Mucosa of rectum (tissue), 2 donors: ENCODE data around the gene NFIX.
"Not testable (repeated sequence)": the region's sequence is repeated elsewhere in the genome, so short reads cannot be mapped to it uniquely, and the experiment has no call there.

Source experiments
- H3K27ac ChIP-seq, 2 donors: one replicate each; pipeline ENCODE4 v1.7.0; 2013; ENCODE audit warnings: inconsistent platforms in 2 of 2, low read depth in 2 of 2, low read length in 2 of 2
- H3K27me3 ChIP-seq, 2 donors: one replicate each; pipeline ENCODE4 v1.7.0; 2013; ENCODE audit warnings: low read length in 2 of 2; ENCODE audit not compliant: control insufficient read depth in 2 of 2, insufficient read depth in 2 of 2
- H3K36me3 ChIP-seq, 2 donors: one replicate each; pipeline ENCODE4 v1.7.0; 2013; ENCODE audit warnings: low read length in 2 of 2; ENCODE audit not compliant: control insufficient read depth in 2 of 2, insufficient read depth in 2 of 2
- H3K4me1 ChIP-seq, 2 donors: one replicate each; pipeline ENCODE4 v1.7.0; 2013; ENCODE audit warnings: low read length in 2 of 2, mild to moderate bottlenecking in 1 of 2; ENCODE audit not compliant: control insufficient read depth in 2 of 2, insufficient read depth in 2 of 2
- H3K4me3 ChIP-seq, 2 donors: one replicate each; pipeline ENCODE4 v1.7.0; 2013; ENCODE audit warnings: low read length in 2 of 2
- H3K9ac ChIP-seq, 2 donors: one replicate each; pipeline ENCODE4 v1.7.0; 2013; ENCODE audit warnings: low read length in 2 of 2, low read depth in 1 of 2, mild to moderate bottlenecking in 1 of 2
- H3K9me3 ChIP-seq, 2 donors: one replicate each; pipeline ENCODE4 v1.7.0; 2013; ENCODE audit warnings: low read length in 2 of 2; ENCODE audit not compliant: control insufficient read depth in 2 of 2
- donor health status: healthy.
- donor health status: Normal muscosa, but diverticular disease.

The NFIX gene

GRCh38 chr19:12965017-12965811, 30.1 kb upstream of the NFIX start:
- Histone ChIP-seq H3K9ac (peak overlapping the region; percentile 58 to 68), H3K27ac (peak overlapping the region; percentile 4 to 58), H3K36me3 (no peaks in the 10 kb centered on the region), H3K9me3 (no peaks in the 10 kb centered on the region), H3K27me3 (no peaks in the 10 kb centered on the region), H3K4me3 (peak overlapping the region; percentile 60 to 84), H3K4me1 (peaks cover 3 to 7% of the 10 kb centered on the region in 2 donors)

DNA sequence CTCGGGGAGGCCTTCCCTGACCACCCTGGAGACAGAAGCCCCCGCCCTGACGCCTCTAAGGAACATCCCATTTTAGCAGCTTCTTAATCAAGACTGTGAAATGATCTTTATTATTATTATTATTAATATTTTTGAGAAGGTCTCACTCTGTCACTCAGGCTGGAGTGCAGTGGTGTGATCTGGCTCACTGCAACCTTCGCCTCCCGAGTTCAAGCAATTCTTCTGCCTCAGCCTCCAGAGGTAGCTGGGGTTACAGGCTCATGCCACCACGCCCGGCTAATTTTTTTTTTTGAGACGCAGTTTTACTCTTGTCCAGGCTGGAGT, 29.5 kb upstream of the NFIX start:
- Histone ChIP-seq H3K4me3 (peak overlapping the region in 1 of 2 donors; percentile 84), H3K9ac (peak overlapping the region in 1 of 2 donors; percentile 58), H3K9me3 (no peaks in the 10 kb centered on the region), H3K4me1 (peaks cover 3 to 7% of the 10 kb centered on the region in 2 donors), H3K27me3 (no peaks in the 10 kb centered on the region), H3K27ac (peak overlapping the region in 1 of 2 donors; percentile 58), H3K36me3 (no peaks in the 10 kb centered on the region)

DNA sequence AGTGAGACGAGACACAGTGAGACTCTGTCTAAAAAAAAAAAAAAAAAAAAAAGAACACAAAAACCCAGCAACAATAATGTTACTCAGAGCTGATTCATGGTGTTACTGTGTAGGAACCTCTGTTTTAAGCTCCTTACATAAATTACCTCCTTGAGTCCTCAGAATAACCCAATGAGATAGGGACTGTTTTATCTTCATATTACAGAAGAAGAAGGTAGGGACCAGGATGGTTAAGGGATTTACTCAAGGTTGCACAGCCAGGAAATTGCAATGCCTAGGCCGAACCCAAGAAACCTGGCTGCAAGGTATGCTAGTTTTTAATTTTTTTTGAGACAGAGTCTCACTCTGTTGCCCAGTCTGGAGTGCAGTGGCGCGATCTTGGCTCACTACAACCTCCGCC, 27.4 kb upstream of the NFIX start:
- Histone ChIP-seq H3K9ac (no peak overlapping the region), H3K27me3 (no peaks in the 10 kb centered on the region), H3K9me3 (no peaks in the 10 kb centered on the region), H3K4me1 (peaks cover 3 to 7% of the 10 kb centered on the region in 2 donors), H3K4me3 (no peak overlapping the region), H3K27ac (no peak overlapping the region), H3K36me3 (no peaks in the 10 kb centered on the region)

DNA sequence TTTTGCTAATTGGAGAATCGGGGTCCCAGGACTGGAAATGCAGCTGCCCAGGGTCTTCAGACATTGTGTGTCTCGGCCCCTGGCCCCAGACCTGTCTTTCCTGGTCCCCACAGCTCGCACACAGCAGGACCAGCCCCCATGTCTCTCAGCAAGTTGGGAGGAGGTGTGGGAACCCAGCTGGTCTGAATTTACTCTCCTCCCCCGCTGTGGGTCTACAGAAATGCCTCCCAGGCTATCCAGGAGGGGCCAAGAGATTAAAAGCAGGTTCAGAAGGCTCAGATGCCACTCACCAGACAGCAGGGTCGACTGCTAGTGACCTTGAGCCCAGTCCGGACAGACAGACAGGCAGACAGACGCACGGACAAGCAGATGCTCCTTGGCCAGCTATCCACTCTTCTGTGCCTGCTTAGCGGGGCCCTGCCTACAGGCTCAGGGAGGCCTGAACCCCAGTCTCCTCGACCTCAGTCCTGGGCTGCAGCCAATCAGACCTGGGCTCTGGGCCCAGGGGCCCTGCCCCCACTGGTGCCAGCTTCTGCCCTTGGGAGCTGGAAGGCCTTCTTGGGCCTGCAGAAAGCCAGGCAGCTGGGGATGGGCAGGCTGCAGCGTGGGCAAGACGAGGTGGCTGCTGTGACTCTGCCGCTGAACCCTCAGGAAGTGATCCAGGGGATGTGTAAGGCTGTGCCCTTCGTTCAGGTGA, 25.8 kb upstream of the NFIX start, which contains the start of gene DAND5:
TSS of gene DAND5 (plus strand) at position 285 of the 697 bp plus-strand sequence. CDS start at position 370, 85 bp downstream.
- Histone ChIP-seq H3K4me1 (peaks cover 3 to 7% of the 10 kb centered on the region in 2 donors), H3K4me3 (no peak within 1 kb of the TSS), H3K9me3 (no peaks in the 10 kb centered on the region), H3K36me3 (no peaks in the 10 kb centered on the region), H3K27me3 (no peaks in the 10 kb centered on the region), H3K9ac (no peak within 1 kb of the TSS), H3K27ac (no peak within 1 kb of the TSS)

DNA sequence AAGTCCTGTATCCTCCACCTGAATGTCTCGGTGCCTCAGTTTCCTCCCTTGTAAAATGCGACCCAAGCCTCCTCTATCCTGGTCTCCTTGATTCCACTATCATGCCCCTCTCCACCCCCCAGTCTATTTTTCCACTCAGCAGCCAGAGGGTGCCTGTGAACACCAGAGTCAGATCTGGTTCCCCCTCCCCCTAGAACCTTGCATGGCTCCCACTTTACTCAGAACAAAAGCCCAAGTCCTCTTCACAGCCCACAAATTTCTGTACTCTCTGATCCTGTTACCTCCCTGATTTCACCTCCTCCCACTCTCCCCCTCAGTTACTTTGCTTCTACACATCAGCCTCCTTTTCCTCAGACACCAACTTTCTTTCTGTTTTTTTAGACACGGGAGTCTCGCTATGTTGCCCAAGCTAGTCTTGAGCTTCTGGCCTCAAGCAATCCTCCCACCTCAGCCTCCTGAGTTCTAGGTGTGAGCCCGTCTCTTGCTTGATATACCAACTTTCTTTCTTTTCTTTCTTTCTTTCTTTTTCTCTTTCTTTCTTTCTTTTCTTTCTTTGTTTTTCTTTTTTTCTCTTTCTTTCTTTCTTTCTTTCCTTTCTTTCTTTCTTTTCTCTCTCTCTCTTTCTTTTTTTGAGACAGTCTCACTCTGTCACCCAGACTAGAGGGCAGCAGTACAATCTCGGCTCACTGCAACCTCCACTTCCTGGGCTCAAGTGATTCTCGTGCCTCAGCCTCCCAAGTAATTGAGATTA, 25.0 kb upstream of the NFIX start:
- Histone ChIP-seq H3K4me1 (peaks cover under 1 to 4% of the 10 kb centered on the region in 2 donors), H3K9me3 (no peaks in the 10 kb centered on the region), H3K27ac (no peak overlapping the region), H3K27me3 (no peaks in the 10 kb centered on the region), H3K9ac (no peak overlapping the region), H3K4me3 (no peak overlapping the region), H3K36me3 (no peaks in the 10 kb centered on the region)

DNA sequence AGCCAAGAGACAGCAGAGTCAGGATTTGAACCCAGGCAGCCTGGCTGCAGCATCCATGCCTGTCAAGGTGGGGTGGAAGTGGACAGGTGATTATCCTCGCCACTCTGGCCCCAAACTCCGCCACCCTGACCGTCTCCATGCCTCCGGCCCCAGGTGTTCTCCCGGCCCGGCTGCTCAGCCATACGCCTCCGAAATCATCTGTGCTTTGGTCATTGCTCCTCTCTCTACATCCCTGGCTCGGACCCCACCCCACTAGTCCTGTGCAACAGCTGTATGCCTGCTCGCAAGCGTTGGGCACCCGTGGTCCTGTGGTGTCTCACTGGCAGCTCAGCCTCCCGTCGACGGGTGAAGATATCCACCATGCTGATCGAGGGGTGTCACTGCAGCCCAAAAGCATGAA, 22.0 kb upstream of the NFIX start:
- Histone ChIP-seq H3K36me3 (no peaks in the 10 kb centered on the region), H3K27ac (no peak overlapping the region), H3K9ac (no peak overlapping the region), H3K9me3 (no peaks in the 10 kb centered on the region), H3K4me1 (no peaks in the 10 kb centered on the region), H3K4me3 (no peak overlapping the region), H3K27me3 (no peaks in the 10 kb centered on the region)

DNA sequence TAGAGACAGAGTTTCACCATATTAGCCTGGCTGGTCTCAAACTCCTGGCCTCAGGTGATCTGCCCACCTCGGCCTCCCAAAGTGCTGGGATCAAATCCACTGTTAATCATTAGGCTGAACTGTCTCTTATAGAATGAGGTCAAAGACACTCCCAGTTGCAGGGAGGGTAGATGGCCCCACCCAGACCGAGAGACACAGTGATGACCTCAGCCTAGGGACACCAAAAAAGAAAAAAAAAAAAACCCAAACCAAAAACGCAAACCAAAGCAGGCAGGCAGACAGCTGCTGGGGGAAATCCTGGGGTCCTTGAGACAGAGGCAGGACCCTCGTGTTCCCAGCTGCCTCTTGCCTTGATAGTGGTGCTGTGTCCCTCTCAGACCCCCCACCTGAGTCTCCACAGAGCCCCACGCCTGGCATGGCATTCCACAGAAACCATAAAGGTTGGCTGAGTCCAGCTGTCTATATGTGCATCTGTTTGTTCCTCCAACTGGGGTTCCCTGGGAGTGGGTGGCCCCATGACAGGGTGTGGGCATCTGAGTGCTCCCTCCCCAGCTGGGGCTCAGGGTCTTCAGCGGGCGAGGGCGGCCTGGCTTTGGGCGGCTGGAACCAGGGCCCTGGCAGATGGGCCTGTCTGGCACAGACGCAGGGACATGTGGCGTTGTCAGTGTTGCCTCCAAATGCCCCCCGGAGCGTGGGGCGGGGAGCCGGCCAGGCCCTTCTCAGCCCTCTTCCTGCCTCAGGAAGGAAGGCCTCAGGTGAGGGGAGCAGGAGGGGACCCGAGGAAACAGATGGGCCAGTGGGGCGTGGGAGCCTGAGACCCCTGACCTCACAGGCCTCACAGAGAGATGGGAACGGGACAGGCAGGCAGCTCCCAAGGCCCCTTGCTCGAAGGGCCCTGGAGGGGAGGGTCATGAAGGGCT, 20.7 kb upstream of the NFIX start:
- no peaks in the 10 kb centered on the region for H3K27me3 ChIP-seq
- H3K9me3 ChIP-seq, result no peaks in the 10 kb centered on the region
- no peaks in the 10 kb centered on the region for H3K4me1 ChIP-seq
- H3K9ac ChIP-seq, result no peak overlapping the region
- no peak overlapping the region for H3K27ac ChIP-seq
- no peaks in the 10 kb centered on the region for H3K36me3 ChIP-seq
- H3K4me3 ChIP-seq, result no peak overlapping the region

- no peak overlapping the region for H3K27ac ChIP-seq
- H3K36me3 ChIP-seq, result no peaks in the 10 kb centered on the region
- no peak overlapping the region for H3K9ac ChIP-seq
- no peak overlapping the region for H3K4me3 ChIP-seq
- no peaks in the 10 kb centered on the region for H3K27me3 ChIP-seq
- H3K4me1 ChIP-seq, result no peaks in the 10 kb centered on the region
- no peaks in the 10 kb centered on the region for H3K9me3 ChIP-seq
Measured at GRCh38 chr19:12975221-12975741, 20.0 kb upstream of the NFIX start.

DNA sequence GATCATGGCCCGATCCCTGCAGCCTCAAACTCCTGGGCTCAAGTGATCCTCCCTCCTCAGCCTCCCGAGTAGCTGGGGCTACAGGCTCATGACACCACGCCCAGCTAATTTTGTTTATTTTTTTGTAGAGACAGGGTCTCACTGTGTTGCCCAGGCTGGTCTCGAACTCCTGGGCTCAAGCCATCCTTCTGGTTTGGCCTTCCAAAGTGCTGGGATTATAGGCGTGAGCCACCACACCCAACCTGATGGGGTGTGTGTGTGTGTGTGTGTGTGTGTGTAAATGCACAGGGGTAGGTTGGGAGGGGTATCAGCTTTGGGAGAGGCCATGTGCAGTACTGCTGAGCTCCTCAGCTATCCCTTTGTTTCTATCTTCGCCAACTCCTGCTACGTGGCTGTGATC, 19.2 kb upstream of the NFIX start:
- H3K36me3 ChIP-seq, H3K9ac ChIP-seq, H3K9me3 ChIP-seq, H3K27me3 ChIP-seq, H3K4me1 ChIP-seq, H3K4me3 ChIP-seq, H3K27ac ChIP-seq: not testable (repeated sequence)
